Measurements from ENCODE around the gene SMYD5. TPM values are rescaled to one million over a fixed set of nuclear protein-coding genes. Genes with fewer than 3 reads are reported as not detected.

The SMYD5 gene
- total RNA-seq, 4 donors from 2014 or later = 5.6 to 22.1 (median 17.6) TPM

DNA sequence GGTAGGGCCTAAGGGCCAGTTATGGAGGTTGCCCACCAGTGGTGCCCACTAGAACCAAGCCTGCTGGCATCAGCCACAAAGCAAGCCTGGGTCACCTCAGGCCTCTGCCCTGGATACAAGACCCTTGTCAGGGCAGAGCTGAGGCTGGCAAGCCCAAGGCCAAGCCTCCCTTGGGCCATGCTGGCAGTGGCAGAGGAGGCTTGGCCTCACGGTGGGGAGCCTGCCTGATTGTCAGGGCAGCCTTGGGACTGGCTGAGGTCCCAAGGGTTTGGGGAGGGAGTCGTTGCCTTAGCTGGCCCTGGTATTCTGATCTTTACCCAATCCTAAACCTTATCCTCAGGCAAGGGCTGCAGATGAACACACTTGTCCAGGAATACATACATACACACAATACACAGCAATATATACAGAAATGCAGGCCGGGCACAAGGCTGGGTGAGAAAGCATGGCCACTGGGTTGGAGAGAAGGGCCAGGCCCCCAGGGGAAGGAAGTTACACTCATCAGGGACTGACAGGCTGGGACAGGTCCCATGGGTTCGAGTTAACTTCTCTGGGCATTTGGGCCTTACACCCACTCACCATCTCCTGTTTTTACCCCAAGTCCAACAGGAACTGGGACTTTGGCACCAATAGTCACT, 41.1 kb downstream of the SMYD5 start:
- Histone ChIP-seq H3K36me3 (peaks cover 6 to 54% (median 27%) of the 10 kb centered on the region in 3 donors), H3K4me1 (peaks cover 0 to 14% (median 0%) of the 10 kb centered on the region in 3 donors), H3K27ac (no peak overlapping the region), H3K9me3 (no peaks in the 10 kb centered on the region), H3K4me3 (no peak overlapping the region), H3K27me3 (no peaks in the 10 kb centered on the region)
- DNase-seq = no peak
- intact Hi-C loops (cut with DNase I) = no loop called here
- WGBS, 2 donors = 20 to 38% methylated on average over 1 of the region's 4 CpGs
- TF ChIP-seq, protein P1, sequence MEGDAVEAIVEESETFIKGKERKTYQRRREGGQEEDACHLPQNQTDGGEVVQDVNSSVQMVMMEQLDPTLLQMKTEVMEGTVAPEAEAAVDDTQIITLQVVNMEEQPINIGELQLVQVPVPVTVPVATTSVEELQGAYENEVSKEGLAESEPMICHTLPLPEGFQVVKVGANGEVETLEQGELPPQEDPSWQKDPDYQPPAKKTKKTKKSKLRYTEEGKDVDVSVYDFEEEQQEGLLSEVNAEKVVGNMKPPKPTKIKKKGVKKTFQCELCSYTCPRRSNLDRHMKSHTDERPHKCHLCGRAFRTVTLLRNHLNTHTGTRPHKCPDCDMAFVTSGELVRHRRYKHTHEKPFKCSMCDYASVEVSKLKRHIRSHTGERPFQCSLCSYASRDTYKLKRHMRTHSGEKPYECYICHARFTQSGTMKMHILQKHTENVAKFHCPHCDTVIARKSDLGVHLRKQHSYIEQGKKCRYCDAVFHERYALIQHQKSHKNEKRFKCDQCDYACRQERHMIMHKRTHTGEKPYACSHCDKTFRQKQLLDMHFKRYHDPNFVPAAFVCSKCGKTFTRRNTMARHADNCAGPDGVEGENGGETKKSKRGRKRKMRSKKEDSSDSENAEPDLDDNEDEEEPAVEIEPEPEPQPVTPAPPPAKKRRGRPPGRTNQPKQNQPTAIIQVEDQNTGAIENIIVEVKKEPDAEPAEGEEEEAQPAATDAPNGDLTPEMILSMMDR (IDR thresholded peaks at IDR 0.05) = no peak
- TF ChIP-seq POLR2A (IDR thresholded peaks at IDR 0.05) = no peak

DNA sequence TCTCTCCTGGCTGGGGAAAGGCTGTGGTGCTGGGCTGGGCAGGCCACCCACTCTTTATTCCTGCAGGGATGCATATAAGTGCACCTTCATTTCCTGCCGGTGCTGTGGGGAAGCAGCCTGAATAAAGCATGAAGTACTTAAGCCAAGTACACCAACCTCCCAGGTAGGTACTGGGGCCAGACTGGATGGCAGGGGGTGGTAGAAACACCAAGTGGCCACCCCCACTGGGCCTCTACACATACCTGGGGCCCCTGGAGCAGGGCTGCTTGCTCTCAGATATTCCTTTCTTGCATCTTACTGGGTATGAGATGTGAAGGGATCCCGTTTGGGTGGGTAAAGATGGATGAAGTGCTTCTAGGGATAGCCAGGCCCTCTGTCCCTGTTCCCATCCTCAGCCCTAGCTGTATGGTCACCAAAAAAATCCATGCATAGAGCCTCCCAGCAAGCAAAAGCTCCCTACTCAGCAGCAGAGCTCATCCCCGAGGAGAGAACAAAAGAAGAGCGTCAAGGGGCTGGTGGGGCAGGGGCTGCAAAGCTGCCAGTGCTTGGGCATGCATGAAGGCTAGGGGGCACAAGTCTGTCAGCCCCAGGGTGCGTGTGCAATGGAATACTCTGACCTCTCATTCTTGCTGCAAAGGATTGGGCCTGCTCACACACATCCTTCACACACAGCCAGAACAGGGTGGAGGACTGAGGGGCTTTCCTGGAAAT, 42.0 kb downstream of the SMYD5 start:
- Histone ChIP-seq H3K4me3 (no peak overlapping the region), H3K27me3 (no peaks in the 10 kb centered on the region), H3K9me3 (no peaks in the 10 kb centered on the region), H3K36me3 (peaks cover 5 to 45% (median 19%) of the 10 kb centered on the region in 3 donors), H3K27ac (no peak overlapping the region), H3K4me1 (peaks cover 0 to 14% (median 0%) of the 10 kb centered on the region in 3 donors)
- TF ChIP-seq, protein P1 (IDR thresholded peaks at IDR 0.05) = no peak
- no peak for TF ChIP-seq POLR2A (IDR thresholded peaks at IDR 0.05)
- intact Hi-C loops (cut with DNase I) = no loop called here
- WGBS, 2 donors = 61 to 100% methylated on average over 1 to 3 of the region's 5 CpGs
- DNase-seq = no peak

DNA sequence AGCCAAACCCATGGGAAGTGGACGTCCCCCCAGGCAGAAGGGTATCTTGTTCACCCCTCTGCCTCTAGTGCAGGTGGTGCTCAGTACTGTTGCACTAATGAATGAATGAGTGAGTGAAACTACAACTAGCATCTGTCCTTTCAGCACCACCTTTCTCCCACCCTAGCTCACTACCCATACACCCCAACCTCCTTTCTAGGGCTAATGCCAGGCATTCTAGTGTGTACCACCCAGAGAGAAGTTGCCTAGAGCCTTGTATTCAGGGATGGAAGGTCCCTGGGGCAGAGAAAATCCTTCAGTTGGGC, 42.5 kb downstream of the SMYD5 start:
- WGBS, 2 donors = 43 to 100% methylated on average over 1 of the region's 1 CpG
- Histone ChIP-seq H3K27me3 (no peaks in the 10 kb centered on the region), H3K4me1 (peaks cover 0 to 14% (median 0%) of the 10 kb centered on the region in 3 donors), H3K9me3 (no peaks in the 10 kb centered on the region), H3K4me3 (no peak overlapping the region), H3K36me3 (peaks cover 3 to 40% (median 14%) of the 10 kb centered on the region in 3 donors), H3K27ac (no peak overlapping the region)
- TF ChIP-seq, protein P1 (IDR thresholded peaks at IDR 0.05) = no peak
- no peak for TF ChIP-seq POLR2A (IDR thresholded peaks at IDR 0.05)
- no peak for DNase-seq
- intact Hi-C loops (cut with DNase I) = no loop called here

DNA sequence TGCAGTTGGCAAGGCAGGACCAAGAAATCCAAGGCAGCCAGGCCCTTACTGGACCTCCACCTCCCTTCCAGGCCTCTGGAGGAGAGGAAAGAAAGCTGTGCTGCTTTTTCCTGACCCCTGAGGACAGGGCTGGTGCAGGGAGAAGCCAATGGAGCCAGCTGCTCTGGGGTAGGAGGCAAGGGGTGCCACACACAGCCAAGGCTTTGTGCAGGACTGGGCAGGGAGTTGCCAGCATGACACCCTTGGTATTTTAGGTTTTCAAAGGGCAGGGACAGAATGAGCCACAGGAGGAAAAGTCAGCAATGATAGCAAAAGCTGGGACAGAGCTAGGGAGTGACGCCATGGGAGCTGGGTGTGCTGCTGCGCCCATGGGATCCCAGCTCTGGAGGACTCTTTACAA, 43.0 kb downstream of the SMYD5 start:
- 100% methylated on average over 1 to 2 of the region's 2 CpGs for WGBS, 2 donors
- TF ChIP-seq POLR2A (IDR thresholded peaks at IDR 0.05) = no peak
- H3K9me3 ChIP-seq = no peaks in the 10 kb centered on the region
- DNase-seq = no peak
- peaks cover 3 to 35% (median 11%) of the 10 kb centered on the region in 3 donors for H3K36me3 ChIP-seq
- H3K4me3 ChIP-seq = no peak overlapping the region
- no peak overlapping the region for H3K27ac ChIP-seq
- intact Hi-C loops (cut with DNase I) = no loop called here
- peaks cover 0 to 14% (median 0%) of the 10 kb centered on the region in 3 donors for H3K4me1 ChIP-seq
- no peaks in the 10 kb centered on the region for H3K27me3 ChIP-seq

DNA sequence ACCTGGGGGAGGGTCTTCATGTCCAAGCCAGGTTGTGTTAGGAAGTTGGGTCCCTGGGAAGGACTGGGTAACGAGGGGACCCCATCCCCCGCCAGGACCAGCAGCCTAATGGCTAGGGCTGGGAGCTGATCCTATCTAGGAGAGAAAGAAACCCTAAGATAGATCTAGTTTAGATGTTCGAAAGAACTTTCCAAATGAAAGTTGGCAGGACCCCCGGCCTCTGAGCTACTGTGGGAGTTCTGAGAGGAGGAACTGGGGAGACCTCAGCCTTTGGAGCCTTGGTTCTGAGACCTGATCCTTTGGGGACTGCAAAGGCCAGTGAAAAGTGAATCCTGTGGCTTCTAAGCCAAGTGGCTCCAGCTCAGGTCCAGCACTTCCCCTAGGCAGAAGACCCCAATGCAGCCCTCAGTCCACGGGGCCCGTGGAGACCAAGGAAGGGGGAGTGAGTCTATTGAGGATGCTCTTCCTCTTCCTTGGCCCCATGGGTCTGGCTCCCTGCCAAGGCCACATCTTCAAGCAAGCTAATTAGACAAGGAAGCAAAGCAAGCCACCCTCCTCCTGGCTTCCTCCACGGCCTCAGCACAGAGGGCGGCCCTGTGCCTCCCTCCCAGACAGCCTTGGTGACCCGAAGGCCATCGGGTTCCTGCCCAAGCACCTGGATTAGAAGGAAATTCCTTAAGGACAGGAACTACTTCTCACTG, 43.5 kb downstream of the SMYD5 start:
- no peak for DNase-seq
- no peak for TF ChIP-seq POLR2A (IDR thresholded peaks at IDR 0.05)
- TF ChIP-seq, protein P1 (IDR thresholded peaks at IDR 0.05) = no peak
- H3K36me3 ChIP-seq = peaks cover 3 to 30% (median 8%) of the 10 kb centered on the region in 3 donors
- no peak overlapping the region for H3K27ac ChIP-seq
- H3K4me3 ChIP-seq = no peak overlapping the region
- H3K27me3 ChIP-seq = no peaks in the 10 kb centered on the region
- H3K9me3 ChIP-seq = no peaks in the 10 kb centered on the region
- 79 to 80% methylated on average over 3 to 4 of the region's 10 CpGs for WGBS, 2 donors
- peaks cover 0 to 14% (median 0%) of the 10 kb centered on the region in 3 donors for H3K4me1 ChIP-seq
- intact Hi-C loops (cut with DNase I) = no loop called here
